LNCAP (cell line): ENCODE data around the gene PCBD1.

ENCODE experiments used
- TF ChIP-seq, protein P1 (sequence below): fragments of 450-650 bp; IDR thresholded peaks from 2 replicates; pipeline ENCODE4 v1.5.1; 2017; ENCODE audit warnings: mild to moderate bottlenecking

The PCBD1 gene

DNA sequence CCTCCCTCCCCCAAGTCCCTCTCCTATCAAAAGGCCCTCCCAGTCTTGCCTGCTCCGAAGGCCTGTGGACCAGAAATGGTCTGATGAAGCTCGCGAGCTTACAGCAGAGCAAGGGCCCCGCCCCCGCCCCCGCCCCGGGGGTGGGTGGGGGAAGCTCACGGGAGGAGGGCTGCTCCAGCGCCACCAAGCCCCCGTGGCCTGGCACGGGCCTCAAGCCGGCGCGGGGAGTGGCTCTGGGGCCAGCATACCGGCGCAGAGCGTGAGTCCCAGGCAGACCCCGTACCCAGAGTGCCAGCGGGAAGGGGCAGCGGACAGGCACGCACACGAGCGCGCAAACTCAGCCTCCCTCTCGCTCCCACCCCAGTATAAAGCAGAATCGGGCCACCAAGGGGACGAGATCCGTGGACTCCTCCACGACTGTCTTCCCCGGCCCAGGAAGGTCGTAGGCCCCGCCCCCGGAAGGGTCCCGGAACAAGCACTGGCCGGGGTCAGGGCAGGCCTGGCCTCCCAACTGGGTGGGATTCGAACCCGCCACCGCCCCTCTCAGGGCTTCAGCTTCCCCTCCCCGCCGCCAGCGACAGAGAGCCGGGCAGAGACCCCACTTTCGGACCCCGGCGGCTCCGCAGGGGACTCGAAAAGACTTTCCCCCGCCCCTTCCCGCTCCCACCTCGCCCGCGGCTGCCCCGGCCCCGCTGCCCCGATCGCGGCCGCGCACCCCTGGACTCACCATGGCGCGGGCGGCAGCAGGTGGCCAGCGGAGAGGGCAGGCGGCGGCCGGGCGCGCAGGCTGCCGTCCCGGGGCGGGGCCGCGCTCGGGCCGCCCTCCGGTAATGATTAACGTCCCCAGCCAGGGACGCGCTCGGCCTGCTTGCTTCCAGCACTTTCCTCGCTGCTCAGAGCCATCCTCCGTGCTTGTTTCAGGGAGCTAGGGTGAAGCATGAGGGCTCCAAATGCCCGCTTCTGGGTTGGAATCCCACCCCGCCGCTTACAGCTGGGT, at the start of gene PCBD1:
Gene PCBD1 (minus strand): TSS at position 762 of the 997 bp plus-strand sequence. CDS start 32 bp downstream, at position 730.
- TF ChIP-seq, protein P1, sequence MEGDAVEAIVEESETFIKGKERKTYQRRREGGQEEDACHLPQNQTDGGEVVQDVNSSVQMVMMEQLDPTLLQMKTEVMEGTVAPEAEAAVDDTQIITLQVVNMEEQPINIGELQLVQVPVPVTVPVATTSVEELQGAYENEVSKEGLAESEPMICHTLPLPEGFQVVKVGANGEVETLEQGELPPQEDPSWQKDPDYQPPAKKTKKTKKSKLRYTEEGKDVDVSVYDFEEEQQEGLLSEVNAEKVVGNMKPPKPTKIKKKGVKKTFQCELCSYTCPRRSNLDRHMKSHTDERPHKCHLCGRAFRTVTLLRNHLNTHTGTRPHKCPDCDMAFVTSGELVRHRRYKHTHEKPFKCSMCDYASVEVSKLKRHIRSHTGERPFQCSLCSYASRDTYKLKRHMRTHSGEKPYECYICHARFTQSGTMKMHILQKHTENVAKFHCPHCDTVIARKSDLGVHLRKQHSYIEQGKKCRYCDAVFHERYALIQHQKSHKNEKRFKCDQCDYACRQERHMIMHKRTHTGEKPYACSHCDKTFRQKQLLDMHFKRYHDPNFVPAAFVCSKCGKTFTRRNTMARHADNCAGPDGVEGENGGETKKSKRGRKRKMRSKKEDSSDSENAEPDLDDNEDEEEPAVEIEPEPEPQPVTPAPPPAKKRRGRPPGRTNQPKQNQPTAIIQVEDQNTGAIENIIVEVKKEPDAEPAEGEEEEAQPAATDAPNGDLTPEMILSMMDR = no peak

DNA sequence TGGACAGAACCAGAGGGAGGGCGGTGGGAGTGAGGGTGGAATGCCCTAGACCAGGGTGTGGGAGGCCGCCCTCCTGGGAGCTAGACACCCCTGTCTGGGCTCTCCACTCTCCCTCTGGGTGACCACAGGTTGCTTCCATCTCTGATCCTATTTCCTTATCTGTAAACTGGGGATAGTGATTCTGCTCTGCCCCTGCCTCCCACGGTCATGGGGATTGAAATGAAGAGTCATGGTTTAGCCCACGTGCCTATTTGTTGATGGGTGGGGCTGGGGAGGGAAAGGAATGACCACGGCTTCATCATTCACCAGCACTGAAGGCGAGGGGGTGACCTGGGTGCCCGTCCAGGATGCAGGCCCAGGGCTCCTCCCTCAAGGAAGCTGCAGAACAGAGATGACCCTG, 49.3 kb upstream of the PCBD1 start:
- TF ChIP-seq, protein P1 = no peak

DNA sequence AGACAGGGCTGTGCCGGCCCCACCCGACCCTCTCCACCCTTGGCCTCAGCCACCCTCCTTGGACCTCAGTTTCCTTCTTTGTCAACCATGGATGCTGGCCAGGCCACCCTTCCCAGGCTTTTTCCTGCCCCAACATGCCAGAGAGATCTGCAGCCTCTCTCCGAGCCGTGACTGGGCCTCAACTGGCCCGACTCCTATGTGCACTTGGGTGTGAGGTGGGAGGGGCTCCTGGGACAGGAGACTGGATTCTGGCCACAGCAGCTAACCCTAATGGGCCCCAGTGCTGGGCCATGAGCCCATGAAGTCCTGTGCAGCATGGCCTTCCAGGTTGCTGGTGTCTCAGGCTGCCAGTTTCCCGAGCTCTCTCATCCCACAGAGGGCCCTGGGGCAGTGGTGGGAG, 47.7 kb upstream of the PCBD1 start:
- TF ChIP-seq, protein P1 = no peak

DNA sequence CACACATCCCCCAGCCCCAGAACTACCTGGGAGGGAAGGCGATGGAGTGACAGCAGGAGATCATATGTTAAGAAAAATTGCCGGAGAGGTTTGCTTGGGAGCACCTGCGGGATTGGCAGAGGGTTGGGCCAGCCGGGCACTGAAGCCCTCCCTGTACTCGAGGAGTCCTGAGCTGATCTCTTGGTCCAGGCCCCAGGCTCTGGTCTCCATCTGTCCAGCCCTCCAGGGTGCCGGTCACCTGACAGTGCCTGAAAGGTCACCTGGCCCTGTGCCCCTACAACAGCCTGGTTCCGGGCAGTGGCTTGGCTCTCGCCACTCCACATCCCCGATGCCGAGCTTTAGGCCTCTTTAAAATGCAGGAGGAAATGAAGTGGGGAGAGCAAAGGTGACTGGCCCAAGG, 47.3 kb upstream of the PCBD1 start:
- TF ChIP-seq, protein P1 = no peak

DNA sequence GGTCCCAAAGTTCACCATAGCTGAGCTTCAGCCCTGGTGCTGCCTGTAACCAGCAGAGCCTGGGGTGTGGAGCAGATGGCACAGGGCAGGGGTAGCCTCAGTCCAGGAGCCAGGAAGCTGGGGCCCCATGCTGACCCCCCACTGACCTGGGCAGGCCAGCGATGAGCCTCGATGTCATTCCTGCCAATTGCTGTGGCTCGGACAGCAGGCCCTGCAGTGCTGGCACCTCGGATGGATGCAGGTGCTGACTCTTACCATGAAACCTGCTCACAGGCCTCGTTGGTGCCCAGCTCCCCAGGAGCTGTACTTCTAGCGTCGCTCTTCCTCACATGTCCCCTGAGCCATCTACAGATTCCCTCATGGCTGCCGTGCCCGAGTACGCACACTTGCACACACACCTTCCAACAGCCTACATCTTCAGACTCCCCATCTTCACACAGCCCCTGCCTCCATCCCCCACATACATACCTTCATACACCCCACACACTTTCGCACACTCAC, 46.8 kb upstream of the PCBD1 start:
- TF ChIP-seq, protein P1 = no peak

DNA sequence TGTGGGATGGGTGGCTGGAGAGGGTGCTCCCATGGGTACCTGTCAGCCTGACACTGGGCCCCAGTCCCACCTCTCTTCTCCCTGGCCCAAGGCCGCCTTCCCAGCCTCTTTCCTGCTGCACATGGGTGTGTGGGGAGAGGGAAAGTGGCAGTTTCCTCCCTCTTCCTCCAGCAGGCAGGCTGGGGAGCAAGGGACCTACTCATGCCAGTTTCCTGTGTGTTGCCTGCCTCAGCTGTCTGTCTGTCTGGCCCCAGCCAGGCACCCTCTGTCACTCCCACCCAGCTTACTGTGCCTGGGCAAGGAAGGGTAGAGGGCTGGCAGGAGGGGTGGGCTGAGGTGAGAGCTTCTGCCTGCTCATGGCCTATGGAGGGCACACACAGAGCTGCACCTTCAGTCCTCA, 46.3 kb upstream of the PCBD1 start:
- TF ChIP-seq, protein P1 = no peak

DNA sequence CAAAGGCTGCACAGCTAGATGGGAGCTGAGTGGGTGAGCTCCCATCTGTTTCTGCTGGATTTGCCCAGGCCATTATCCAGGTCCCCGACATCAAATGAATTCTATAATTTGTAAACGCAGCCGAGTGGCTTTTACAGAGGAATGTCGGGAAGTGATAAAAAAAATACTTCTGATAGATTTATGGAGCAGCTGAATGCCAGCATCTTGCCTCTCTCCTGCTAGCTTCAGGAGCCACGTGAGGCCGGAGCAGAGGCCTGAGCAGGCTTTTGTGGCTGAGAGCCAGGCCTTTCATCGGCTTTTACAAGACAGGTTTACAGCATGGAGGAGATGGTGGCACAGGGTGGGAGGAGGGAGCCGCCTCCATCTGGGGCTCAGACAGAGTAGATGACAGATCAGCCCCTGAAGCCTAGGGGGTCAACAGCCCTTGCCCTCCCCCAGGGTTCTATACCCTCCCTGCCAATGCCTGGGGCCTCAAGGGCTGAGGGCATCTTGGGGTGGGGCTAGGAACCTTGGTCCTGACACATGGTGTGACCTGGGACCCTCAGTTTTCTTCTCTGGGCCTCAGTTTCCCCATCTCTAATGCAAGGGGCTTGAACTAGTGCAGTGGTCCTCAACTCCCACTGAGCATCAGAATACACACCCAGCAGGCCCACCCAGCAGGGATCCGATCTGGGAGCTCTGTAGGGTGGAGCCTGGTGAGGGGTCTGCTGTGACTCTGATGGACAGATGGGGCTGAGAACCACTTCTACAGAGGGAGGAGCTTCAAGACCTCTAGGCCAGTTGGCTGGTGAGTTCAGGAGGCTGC, 44.2 kb upstream of the PCBD1 start:
- TF ChIP-seq, protein P1 = no peak
